Nephron progenitor cell (in vitro differentiated cells): ENCODE measurements around the gene PRM2.

Experiments used
- DNase-seq: peaks from one replicate; pipeline ENCODE4 v3.0.0; 2021
- H3K27ac Mint-ChIP-seq: 2 replicates; pipeline ENCODE4 v1.8.0; 2021; ENCODE audit warnings: mild to moderate bottlenecking, moderate library complexity, mixed read lengths
- H3K27me3 Mint-ChIP-seq: 2 replicates; pipeline ENCODE4 v1.8.0; 2021; ENCODE audit warnings: mild to moderate bottlenecking, low read depth, mixed read lengths; ENCODE audit not compliant: poor library complexity
- H3K36me3 Mint-ChIP-seq: 2 replicates; pipeline ENCODE4 v1.8.0; 2021; ENCODE audit warnings: low read depth, mixed read lengths
- H3K4me1 Mint-ChIP-seq: 2 replicates; pipeline ENCODE4 v1.8.0; 2021; ENCODE audit warnings: mixed read lengths
- H3K4me3 Mint-ChIP-seq: 2 replicates; pipeline ENCODE4 v1.8.0; 2021; ENCODE audit warnings: mild to moderate bottlenecking, moderate library complexity, mixed read lengths
- H3K9me3 Mint-ChIP-seq: 2 replicates; pipeline ENCODE4 v1.8.0; 2021; ENCODE audit warnings: mild to moderate bottlenecking, moderate library complexity, mixed read lengths
- CTCF ChIP-seq: fragments of 200-600 bp; sonication (generic); IDR thresholded peaks from 2 replicates; pipeline ENCODE4 v1.5.0; 2021; ENCODE audit warnings: antibody characterized with exemption

The PRM2 gene

GRCh38 chr16:11252482-11252931 is 23.8 kb downstream of the PRM2 start:
- no peak for DNase-seq
- Mint-ChIP-seq H3K36me3 (no peaks in the 10 kb centered on the region), H3K9me3 (no peaks in the 10 kb centered on the region), H3K27ac (no peak overlapping the region), H3K4me3 (no peak overlapping the region), H3K4me1 (peaks cover 37% of the 10 kb centered on the region), H3K27me3 (peaks cover 25% of the 10 kb centered on the region)
- TF ChIP-seq CTCF = no peak

- no peaks in the 10 kb centered on the region for H3K36me3 Mint-ChIP-seq
- H3K27me3 Mint-ChIP-seq = peaks cover 29% of the 10 kb centered on the region
- H3K4me1 Mint-ChIP-seq = peaks cover 30% of the 10 kb centered on the region
- no peak for TF ChIP-seq CTCF
- H3K27ac Mint-ChIP-seq = no peak overlapping the region
- H3K9me3 Mint-ChIP-seq = no peaks in the 10 kb centered on the region
- no peak overlapping the region for H3K4me3 Mint-ChIP-seq
- no peak for DNase-seq
Measured at GRCh38 chr16:11251525-11252481, 24.5 kb downstream of the PRM2 start.

- Mint-ChIP-seq H3K36me3 (no peaks in the 10 kb centered on the region), H3K4me3 (no peak overlapping the region), H3K27me3 (peaks cover 29% of the 10 kb centered on the region), H3K9me3 (no peaks in the 10 kb centered on the region), H3K4me1 (peaks cover 30% of the 10 kb centered on the region), H3K27ac (no peak overlapping the region)
- no peak for TF ChIP-seq CTCF
- no peak for DNase-seq
Measured at GRCh38 chr16:11250786-11251524, 25.3 kb downstream of the PRM2 start.

GRCh38 chr16:11250091-11250785 is 26.0 kb downstream of the PRM2 start:
- no peak for TF ChIP-seq CTCF
- Mint-ChIP-seq H3K36me3 (no peaks in the 10 kb centered on the region), H3K9me3 (no peaks in the 10 kb centered on the region), H3K4me1 (peaks cover 35% of the 10 kb centered on the region), H3K4me3 (no peak overlapping the region), H3K27ac (no peak overlapping the region), H3K27me3 (peaks cover 29% of the 10 kb centered on the region)
- DNase-seq = peak; percentile 38

- no peaks in the 10 kb centered on the region for H3K36me3 Mint-ChIP-seq
- peak overlapping the region; percentile 25 for H3K27ac Mint-ChIP-seq
- H3K4me1 Mint-ChIP-seq = peaks cover 38% of the 10 kb centered on the region
- no peak overlapping the region for H3K4me3 Mint-ChIP-seq
- peaks cover 25% of the 10 kb centered on the region for H3K27me3 Mint-ChIP-seq
- H3K9me3 Mint-ChIP-seq = no peaks in the 10 kb centered on the region
- no peak for TF ChIP-seq CTCF
- no peak for DNase-seq
Measured at GRCh38 chr16:11249233-11250061, 26.8 kb downstream of the PRM2 start.
